Heart left ventricle (tissue), 16 donors: ENCODE data around the gene NAT14. TPM values are rescaled to one million over a fixed set of nuclear protein-coding genes. Genes with fewer than 3 reads are reported as not detected.
A peak's percentile ranks its signal among the peaks of the same experiment; 100 is the strongest.

Experiments
- ATAC-seq, 4 donors: fragments of 200-7000 bp; cut with Tn5 transposase; one replicate each; pipeline ENCODE4 v1.9.1; 2020 to 2022; ENCODE audit warnings: moderate library complexity in 4 of 4, mild to moderate bottlenecking in 3 of 4, moderate number of reproducible peaks in 1 of 4
- DNase-seq, 5 donors: peaks; one replicate each; pipeline ENCODE4 v3.0.0-alpha.2; 2020
- H3K27ac ChIP-seq, 12 donors: fragments of 200-600 bp; sonication (generic) in 4 of 12; one replicate each; pipeline versions ENCODE4 v1.5.0 to v1.8.0; 2016 to 2022; ENCODE audit warnings: mild to moderate bottlenecking in 2 of 12
- H3K27me3 ChIP-seq, 9 donors: fragments of 200-600 bp; sonication (generic) in 2 of 9; one replicate each; pipeline versions ENCODE4 v1.5.1 to v1.8.0; 2016 to 2022; ENCODE audit warnings: mild to moderate bottlenecking in 3 of 9
- H3K36me3 ChIP-seq, 9 donors: fragments of 200-600 bp; sonication (generic) in 2 of 9; one replicate each; pipeline versions ENCODE4 v1.5.0 to v1.8.0; 2018 to 2022; ENCODE audit warnings: mild to moderate bottlenecking in 2 of 9
- H3K4me1 ChIP-seq, 12 donors: fragments of 200-600 bp; sonication (generic) in 4 of 12; one replicate each; pipeline versions ENCODE4 v1.5.0 to v1.8.0; 2016 to 2022; ENCODE audit warnings: mild to moderate bottlenecking in 3 of 12
- H3K4me3 ChIP-seq, 12 donors: fragments of 200-600 bp; sonication (generic) in 4 of 12; one replicate each; pipeline versions ENCODE4 v1.5.0 to v1.8.0; 2017 to 2022; ENCODE audit warnings: mild to moderate bottlenecking in 9 of 12, moderate library complexity in 4 of 12
- H3K9me3 ChIP-seq, 12 donors: fragments of 200-600 bp; sonication (generic) in 4 of 12; one replicate each; pipeline versions ENCODE4 v1.5.0 to v1.8.0; 2016 to 2022; ENCODE audit warnings: mild to moderate bottlenecking in 1 of 12
- POLR2A ChIP-seq, 2 donors: fragments of 450-650 bp; IDR thresholded peaks; one replicate each; pipeline ENCODE4 v1.6.1; 2017; ENCODE audit warnings: antibody characterized with exemption in 2 of 2, mild to moderate bottlenecking in 2 of 2, moderate library complexity in 2 of 2
- WGBS, 4 donors: extraction: QIAGEN DNeasy Blood & Tissue Kit in 2 of 4; methylation state at CpG; one replicate each; pipeline versions ENCODE4 v1.1.5 to v1.1.7; 2013 to 2018; 5-methylcytosine and 5-hydroxymethylcytosine counted together
- intact Hi-C, 10 donors: fragments of 100-400 bp; cut with DNase I; formaldehyde crosslinking; loops; one replicate each; pipeline versions ENCODE4 v1.11.1 to v1.14.2; 2022
- polyA plus RNA-seq, 2 donors: library from polyadenylated mRNA; stranded (reverse); fragments of 200-250 nt; gene quantifications; one replicate each; pipeline ENCODE4 v1.2.3, GENCODE V29; 2013
- total RNA-seq, 9 donors: library from RNA; depleted of rRNA in 2 of 9; stranded (reverse); fragments of >200 nt in 2 of 9; fragmentation: NEBNext Ultra II Directional in 3 of 9; extraction: Animal tissue kit (Norgen Biotek cat#: 25700) in 3 of 9; gene quantifications; one replicate each; pipeline versions ENCODE4 v1.1.0 to v1.2.4, GENCODE V29; 2016 to 2023
- TF ChIP-seq, protein P1 (sequence below), 12 donors: fragments of 200-600 bp; sonication (generic) in 4 of 12; IDR thresholded peaks; one replicate each; pipeline versions ENCODE4 v1.5.0 to v1.8.0; 2018 to 2022; ENCODE audit warnings: antibody characterized with exemption in 12 of 12, mild to moderate bottlenecking in 5 of 12
- donor health status: ischemic (EF 13 %, LVEDD 7.1; RV severe dilation, severe dysfunction).
- donor health status: healthy with polysubstance abuse.
- donor health status: DM: no; HTN: yes; CAD: no.
- donor health status: DM: no; HTN: no; CAD: no.
- donor health status: ischemic (EF 25% LVEDD 6.9; RV normal size, moderate dysfunction).
- donor health status: ischemic (EF 25% LVEDD 5.7; RV mildly dilated, moderate dysfunction).
- donor health status: healthy.
- donor health status: DM: yes; HTN: yes; CAD: no.
- donor health status: ischemic (EF 35%, LVEDD 5.7; RV mildly dilated, moderate dysfunction).
- donor health status: nonischemic (EF 11% LVEDD 7.7; RV severe dilation, severe dysfunction).
- donor health status: DM: yes; HTN: yes; CAD: no.
- donor health status: PGD.
- donor health status: ischemic (EF 29% LVEDD 5.4; RV normal size, mild dysfunction).
- donor health status: nonischemic (EF 23%, LVEDD 6.1; RV moderate dilation, normal function).

Gene NAT14
- total and polyA plus RNA-seq, 11 donors = 2.9 to 10.4 (median 7.3) TPM

GRCh38 chr19:55503502-55504251, 18.7 kb downstream of the NAT14 start:
- Histone ChIP-seq H3K27me3 (no peaks in the 10 kb centered on the region), H3K4me3 (peak overlapping the region in 11 of 12 donors; percentile 30 to 64 (median 53)), H3K9me3 (no peaks in the 10 kb centered on the region), H3K4me1 (peaks cover 0 to 12% (median 5%) of the 10 kb centered on the region in 12 donors), H3K36me3 (peaks cover 0 to 34% (median 16%) of the 10 kb centered on the region in 9 donors), H3K27ac (peak overlapping the region in 11 of 12 donors; percentile 47 to 83 (median 70))
- WGBS, 4 donors = 11 to 17% (median 13%) methylated on average over 51 to 64 of the region's 64 CpGs
- intact Hi-C loops = loop anchor here (1.0 to 10.0 kb wide), 11 partner anchors 27 to 621 kb away; partner anchors contain the start of gene ZNF628 (in 1 of the 10)
- DNase-seq (peak; percentile 93 to 98 (median 95)), ATAC-seq (peak; percentile 95 to 99 (median 98))
- no peak for TF ChIP-seq POLR2A (IDR thresholded peaks at IDR 0.05)
- TF ChIP-seq, protein P1, sequence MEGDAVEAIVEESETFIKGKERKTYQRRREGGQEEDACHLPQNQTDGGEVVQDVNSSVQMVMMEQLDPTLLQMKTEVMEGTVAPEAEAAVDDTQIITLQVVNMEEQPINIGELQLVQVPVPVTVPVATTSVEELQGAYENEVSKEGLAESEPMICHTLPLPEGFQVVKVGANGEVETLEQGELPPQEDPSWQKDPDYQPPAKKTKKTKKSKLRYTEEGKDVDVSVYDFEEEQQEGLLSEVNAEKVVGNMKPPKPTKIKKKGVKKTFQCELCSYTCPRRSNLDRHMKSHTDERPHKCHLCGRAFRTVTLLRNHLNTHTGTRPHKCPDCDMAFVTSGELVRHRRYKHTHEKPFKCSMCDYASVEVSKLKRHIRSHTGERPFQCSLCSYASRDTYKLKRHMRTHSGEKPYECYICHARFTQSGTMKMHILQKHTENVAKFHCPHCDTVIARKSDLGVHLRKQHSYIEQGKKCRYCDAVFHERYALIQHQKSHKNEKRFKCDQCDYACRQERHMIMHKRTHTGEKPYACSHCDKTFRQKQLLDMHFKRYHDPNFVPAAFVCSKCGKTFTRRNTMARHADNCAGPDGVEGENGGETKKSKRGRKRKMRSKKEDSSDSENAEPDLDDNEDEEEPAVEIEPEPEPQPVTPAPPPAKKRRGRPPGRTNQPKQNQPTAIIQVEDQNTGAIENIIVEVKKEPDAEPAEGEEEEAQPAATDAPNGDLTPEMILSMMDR (IDR thresholded peaks at IDR 0.05) = peak; percentile 98 to 100 (median 99)

GRCh38 chr19:55504252-55504603, 19.2 kb downstream of the NAT14 start:
- Histone ChIP-seq H3K9me3 (no peaks in the 10 kb centered on the region), H3K27ac (peak overlapping the region in 7 of 12 donors; percentile 62 to 83 (median 76))
- 30 to 36% (median 33%) methylated on average over 13 of the region's 13 CpGs for WGBS, 4 donors

DNA sequence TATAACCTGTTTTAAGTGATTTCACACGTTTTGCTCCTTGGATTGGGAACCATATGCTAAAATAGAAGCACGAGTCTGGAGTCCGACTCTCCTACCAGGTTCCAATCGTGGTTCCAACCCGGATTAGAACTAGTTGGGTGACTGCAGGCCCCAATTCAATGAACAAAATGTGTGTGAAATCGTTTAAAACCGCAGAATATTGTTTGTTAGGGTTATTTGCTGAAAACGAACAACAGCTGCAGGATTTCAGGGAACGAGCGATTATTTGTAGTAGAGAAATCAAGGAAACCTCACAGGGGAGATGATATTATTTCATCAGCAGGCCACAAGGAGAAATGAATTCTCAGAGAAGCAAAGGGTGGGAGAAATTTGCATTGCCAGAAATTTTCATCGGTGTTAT, 20.0 kb downstream of the NAT14 start:
- DNase-seq = no peak
- Histone ChIP-seq H3K4me1 (peaks cover 0 to 12% (median 5%) of the 10 kb centered on the region in 12 donors), H3K4me3 (no peak overlapping the region), H3K9me3 (no peaks in the 10 kb centered on the region), H3K27ac (no peak overlapping the region), H3K36me3 (peaks cover 0 to 22% (median 12%) of the 10 kb centered on the region in 9 donors), H3K27me3 (no peaks in the 10 kb centered on the region)
- intact Hi-C loops = loop anchor here (1.0 to 10.0 kb wide), 10 partner anchors 37 to 623 kb away; no protein-coding TSS in a partner anchor
- TF ChIP-seq POLR2A (IDR thresholded peaks at IDR 0.05) = no peak
- TF ChIP-seq, protein P1 (IDR thresholded peaks at IDR 0.05) = no peak
- 87 to 91% (median 89%) methylated on average over 11 of the region's 11 CpGs for WGBS, 4 donors
- ATAC-seq = no peak

More at GRCh38 chr19:55504252-55504603, 19.2 kb downstream of the NAT14 start:
- no peak for TF ChIP-seq POLR2A (IDR thresholded peaks at IDR 0.05)
- TF ChIP-seq, protein P1 (IDR thresholded peaks at IDR 0.05) = peak in 1 of 12 donors; percentile 49
- peaks cover 0 to 12% (median 5%) of the 10 kb centered on the region in 12 donors for H3K4me1 ChIP-seq
- ATAC-seq = no peak
- no peaks in the 10 kb centered on the region for H3K27me3 ChIP-seq
- intact Hi-C loops = loop anchor here (1.0 to 10.0 kb wide), 10 partner anchors 36 to 622 kb away; no protein-coding TSS in a partner anchor
- peaks cover 0 to 29% (median 16%) of the 10 kb centered on the region in 9 donors for H3K36me3 ChIP-seq
- H3K4me3 ChIP-seq = peak overlapping the region in 10 of 12 donors; percentile 42 to 64 (median 54)
- DNase-seq = no peak

- no peaks in the 10 kb centered on the region for H3K27me3 ChIP-seq
- ATAC-seq (no peak), DNase-seq (peak in 1 of 5 donors; percentile 4)
- 72 to 78% (median 73%) methylated on average over 10 of the region's 10 CpGs for WGBS, 4 donors
- H3K36me3 ChIP-seq = peaks cover 0 to 5% (median 0%) of the 10 kb centered on the region in 9 donors
- TF ChIP-seq, protein P1 (IDR thresholded peaks at IDR 0.05) = no peak
- TF ChIP-seq POLR2A (IDR thresholded peaks at IDR 0.05) = no peak
- no peak overlapping the region for H3K4me3 ChIP-seq
- no peaks in the 10 kb centered on the region for H3K9me3 ChIP-seq
- H3K27ac ChIP-seq = no peak overlapping the region
- intact Hi-C loops = loop anchor here in 2 of 10 donors (5.0 to 10.0 kb wide), 2 partner anchors 366 to 373 kb away; no protein-coding TSS in a partner anchor
- H3K4me1 ChIP-seq = peaks cover 0 to 12% (median 5%) of the 10 kb centered on the region in 12 donors
Observed at GRCh38 chr19:55508120-55508519, 23.1 kb downstream of the NAT14 start.
